ENCODE data around the gene FZD10.

Gene FZD10

DNA sequence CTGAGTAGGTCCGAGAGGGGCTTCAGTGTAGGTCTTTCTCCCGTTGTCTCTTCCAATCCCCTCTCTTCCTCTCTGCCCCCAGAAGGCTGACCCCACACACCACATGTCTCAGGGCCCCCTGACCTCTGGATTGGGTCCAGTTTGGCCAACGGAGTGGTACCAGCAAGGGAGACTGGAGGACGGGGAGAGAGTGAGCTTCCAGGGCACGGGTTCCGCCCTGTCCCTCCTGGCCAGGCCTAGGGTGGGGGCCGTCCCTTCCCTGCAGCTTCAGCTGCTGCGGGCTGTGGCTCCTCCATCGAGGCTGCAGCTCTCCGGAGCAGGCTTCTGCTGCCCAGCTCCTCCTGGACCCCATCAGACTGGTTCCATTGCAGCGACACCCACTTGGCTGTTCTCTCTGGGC, 17.4 kb downstream of the FZD10 start:
- no peak for DNase-seq (ENCODE audit: low spot score)

DNA sequence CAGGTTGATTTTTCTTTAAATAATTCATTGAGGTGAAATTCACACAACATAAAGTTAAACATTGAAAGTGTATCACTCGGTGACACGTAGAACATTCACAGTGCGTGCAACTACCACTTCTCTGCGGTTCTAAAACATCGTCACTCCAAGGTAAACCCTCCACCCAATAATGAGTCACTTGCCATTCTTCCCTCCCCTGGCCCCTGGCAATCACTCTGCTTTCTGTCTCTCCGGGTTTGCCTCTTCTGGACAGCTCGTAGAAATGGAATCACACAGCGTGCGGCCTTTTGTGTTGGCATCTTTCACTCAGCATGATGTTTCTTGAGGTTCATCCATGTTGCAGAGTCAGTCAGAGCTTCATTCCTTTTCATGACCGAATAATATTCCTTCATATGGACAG, 18.9 kb downstream of the FZD10 start:
- DNase-seq (ENCODE audit: low spot score), result no peak

DNA sequence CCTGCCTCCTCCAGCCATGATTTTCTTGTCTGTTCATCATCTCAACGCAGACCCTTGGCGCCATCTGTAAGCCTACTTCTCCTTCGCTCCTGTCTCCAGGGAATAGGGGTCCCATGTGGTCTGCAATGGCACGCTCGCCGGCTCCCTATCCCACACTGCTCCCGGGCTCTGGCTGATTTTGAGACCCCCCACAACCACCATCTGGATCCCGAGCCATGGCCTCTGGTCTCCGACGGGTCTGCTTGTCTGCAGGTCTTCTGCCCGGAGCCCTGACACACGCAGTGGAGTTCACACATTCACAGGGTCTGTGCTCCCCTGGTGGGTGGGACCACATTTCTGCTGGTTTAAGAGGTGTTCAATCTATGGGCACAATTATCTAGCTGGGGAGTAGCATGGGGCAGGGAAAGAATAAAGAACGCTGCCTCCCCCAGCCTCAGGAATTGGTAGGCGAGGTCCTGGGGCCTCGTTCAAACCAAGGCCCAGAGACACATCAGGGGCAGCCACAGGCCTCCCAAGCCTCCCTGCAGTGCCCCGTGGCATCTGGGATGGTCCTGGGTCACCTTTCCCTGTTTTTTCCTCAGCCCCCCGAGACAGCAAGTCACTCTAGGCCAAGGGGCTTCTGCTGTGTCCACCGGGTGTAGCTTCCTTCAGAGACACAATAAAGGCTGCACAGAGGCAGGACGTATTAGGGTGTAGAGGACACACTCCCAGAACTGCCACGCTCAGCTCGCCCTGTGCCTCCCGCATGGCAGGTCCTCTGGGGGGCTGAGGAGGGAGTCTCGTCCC, 21.5 kb downstream of the FZD10 start:
- DNase-seq (ENCODE audit: low spot score), result no peak

DNA sequence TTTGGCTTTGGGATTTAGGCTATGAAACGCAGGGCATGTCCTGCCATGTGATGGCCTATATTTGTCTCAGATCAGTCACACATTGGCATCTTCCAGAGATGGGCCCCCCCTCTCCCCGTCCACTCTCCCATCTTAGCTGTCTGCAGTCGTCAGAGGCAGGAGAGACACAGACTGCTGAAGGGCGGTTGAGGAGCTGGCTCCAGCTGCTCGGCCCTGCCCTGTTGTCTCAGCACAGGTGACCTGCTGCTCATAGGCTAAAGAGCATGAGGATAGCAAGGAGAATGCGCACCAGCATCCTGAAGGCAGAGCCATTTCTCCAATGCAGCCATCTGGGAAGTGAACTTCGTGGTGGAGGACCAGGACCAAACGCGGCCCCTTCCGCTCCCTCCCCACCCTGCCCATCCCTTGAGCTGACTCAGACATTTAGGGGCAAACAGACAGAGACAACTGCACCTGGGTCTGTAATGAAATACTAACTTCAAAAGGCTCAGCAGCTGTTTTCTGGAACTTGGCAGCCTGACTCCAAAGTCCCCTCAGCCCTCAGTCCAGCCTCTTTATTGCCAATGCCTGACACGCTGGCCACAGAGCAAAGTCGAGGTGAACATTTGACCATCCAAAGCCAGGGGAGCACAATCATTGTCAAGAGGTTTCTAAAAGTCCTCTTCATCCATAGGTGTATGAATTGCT, 22.3 kb downstream of the FZD10 start:
- DNase-seq (ENCODE audit: low spot score), result no peak

DNA sequence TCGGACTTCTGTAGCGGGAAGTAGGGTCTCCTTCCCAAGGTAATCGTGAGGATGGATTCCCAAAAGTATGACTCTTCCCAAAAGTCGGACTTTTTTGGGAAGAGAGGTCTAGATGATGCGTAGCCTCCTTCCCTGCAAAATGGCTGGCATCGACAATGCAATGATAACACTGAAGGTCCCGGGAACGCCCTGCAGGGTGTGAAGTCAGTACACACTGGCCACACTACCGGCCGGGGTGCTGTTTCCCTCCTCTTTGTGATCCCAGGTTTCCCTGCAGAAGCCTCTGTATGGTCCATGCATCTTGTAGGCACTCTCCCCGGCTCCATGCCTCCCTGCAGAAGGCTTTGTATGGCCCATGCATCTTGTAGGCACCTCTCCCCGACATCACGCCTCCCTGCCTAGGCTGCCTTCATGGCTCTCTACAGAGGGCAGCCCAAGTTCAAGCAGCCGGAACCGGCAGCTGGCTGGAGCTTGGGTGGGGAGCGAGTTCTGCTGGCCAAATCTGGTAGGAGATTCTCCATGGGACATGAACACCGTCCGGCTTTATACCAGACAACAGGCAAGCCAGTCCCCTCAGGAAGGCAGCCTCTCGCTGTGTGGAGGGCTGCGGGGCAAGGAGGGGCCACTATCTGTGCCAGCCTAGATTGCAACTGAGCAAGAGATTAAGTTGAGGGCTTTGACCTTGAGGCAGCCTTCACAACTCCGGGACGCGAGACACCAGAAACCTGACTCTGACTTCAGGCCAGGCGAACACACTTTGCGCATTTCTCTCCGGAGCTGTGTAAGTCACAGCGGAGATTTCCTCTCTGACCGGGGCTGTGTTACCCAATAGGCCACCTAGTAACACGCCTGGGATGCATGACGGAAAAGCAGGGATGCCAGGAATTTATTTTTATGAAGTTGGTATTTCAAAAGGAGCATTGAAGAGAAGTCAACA, 23.5 kb downstream of the FZD10 start:
- no peak for DNase-seq (ENCODE audit: low spot score)

DNA sequence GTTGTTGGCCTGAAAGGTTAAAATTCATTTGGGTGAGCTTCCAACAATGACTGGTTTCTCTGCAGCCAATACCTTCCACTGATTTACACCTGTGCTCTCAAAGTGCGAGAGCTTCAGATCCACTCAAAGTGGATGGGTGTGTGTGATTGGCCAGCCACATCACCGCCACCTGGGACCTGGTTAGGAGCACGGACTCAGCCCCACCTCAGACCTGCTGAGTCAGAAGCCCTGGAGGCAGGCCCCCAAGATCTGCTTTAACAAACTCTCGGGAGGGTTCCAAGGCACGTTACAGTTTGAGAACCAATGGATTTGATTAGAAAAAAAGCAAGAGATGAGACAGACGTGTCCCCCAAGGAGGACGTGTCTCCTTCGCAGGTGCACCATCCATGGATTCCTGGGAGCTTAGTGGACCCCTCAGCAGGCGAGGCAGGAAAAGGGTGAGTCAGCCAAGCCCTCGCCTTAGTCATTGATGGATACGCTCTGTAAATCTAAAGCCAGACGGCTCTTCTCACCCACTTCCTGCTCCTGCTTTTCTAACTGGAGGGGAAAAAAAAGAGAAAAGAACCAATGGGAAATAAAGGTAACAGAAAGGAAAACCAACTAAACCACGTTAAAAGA, 24.5 kb downstream of the FZD10 start:
- no peak for DNase-seq (ENCODE audit: low spot score)

DNA sequence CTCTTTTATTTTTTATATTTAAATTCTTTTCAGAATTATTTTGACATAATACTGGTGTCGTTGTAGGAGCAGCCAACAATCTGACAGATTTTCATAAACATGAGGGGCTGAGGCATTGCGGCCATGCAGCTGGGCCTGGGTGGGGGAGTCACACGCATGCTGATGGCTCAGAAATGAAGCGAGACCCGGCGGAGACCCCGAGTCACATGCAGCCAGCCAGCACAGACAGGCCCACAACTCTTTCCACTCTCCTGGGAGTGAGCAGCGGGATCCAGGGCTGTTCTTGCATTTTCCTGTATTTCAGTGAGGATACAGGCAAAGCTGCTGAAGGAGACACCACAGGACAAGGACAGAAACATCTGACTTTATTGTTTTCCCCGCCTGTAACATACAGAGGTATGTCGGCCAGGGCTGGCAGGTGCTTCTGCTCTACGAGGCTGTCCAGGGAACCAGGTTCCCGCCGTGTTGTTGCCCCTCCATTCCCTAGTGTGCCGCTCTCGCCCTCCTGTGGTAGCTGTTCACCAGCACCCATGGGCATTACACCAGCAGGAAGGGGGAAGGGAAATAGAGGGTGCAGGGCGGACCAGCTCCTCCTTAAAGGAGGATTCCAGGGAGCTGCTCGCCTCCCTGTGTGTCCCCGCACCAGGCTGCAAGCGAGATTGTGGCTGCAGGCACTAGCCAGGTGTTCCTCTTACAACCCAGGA, 30.5 kb downstream of the FZD10 start:
- no peak for DNase-seq (ENCODE audit: low spot score)

DNA sequence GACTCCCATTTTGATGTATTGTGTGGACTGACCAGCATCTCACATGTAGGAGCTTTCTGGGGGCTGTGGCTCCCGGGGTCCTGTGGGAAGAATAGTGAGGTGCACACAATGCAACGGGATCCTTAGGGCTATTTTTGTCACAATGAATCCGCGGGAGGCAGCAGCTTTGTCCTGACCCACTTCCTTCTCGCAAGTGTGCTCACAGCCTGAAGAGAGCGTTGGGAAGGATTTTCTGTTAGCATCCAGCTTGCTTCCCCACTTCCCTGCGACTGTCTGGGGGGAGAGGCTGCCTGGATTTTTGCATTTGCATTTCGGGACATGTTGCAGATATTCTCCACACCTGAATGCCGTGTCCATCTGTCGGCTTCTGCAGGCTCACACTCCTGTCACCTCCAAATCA, 31.9 kb downstream of the FZD10 start:
- no peak for DNase-seq (ENCODE audit: low spot score)

DNA sequence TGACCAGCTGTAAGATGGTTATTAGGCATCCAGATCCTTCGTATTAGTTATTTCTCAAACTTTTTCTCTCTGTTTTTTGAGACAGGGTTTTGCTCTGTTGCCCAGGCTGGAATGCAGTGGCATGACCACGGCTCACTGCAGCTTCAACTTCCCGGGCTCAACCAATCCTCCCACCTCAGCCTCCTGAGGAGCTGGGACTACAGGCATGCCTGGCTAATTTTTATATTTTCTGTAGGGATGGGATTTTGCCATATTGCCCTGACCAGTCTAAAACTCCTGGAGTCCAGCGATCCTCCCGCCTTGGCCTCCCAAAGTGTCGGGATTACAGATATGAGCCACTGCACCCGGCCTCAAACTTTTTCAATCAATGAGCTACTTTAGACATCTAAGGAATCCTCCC, 33.1 kb downstream of the FZD10 start:
- no peak for DNase-seq (ENCODE audit: low spot score)

DNA sequence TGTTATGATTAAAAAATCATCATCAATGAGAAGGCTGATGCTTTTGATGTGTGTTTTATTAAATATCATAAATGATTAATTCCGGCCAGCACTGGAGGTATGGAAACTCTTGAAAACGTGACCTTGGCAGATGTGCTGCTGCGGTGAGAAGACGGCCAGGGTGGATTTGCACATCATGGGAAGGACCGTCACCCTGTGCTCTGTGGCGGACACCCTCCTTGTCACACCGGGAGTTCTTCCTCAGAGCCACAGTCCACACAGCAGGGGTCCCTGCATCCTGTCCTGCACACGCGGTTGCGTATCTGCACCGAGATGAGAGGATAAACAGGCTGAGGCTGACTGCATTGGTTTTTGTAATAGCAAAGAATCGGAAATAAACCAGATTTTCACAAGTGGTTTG, 33.5 kb downstream of the FZD10 start:
- no peak for DNase-seq (ENCODE audit: low spot score)

DNA sequence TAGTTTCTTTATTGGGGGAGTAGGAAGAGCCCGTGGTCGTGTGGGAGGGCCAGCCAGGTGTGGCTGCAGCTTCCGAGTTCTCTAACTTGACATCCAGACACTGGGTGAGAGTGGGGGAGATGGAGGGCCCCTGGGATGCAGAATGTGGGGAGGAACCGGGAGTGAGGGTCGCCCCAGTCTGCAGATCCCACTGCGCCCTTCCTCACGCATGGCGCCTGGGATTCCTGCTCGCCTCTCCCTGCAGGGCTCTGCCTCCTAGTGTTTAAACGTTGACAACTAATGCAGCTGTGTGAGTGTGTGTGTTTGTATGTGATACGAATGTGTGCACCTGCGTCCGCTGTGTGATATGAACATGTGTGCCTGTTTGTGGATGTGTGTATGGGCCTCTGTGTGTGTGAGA, 34.6 kb downstream of the FZD10 start:
- no peak for DNase-seq (ENCODE audit: low spot score)

DNA sequence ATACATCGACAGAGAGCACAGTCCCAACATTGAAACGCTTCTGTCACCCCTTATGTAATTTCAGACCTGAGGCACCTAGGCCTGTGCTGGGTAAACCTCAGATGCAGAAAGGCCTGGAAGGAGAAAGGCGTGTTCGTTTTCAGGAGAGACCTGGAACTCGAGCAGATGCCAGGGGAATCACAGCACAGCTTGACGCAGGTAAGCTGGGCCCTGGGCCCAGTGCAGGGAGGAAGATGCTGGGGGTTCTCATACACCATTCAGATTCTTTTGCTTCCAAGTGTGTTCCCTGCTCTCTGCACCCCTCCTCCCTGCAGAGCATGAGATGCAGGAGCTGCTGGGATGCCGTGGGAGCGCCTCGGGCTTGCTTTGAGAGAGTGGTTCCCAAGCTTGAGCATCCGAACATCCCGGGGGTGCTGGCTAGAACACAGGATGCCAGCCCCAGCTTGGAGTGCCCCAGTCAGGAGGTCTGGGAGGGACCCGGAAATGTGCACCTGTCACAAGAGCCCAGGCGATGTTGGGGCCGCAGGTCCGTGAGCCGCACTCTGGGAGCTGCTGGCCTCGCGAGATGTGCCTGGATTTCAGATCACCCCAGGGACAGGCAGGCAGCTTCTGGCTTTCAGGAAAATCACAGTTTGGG, 35.9 kb downstream of the FZD10 start:
- no peak for DNase-seq (ENCODE audit: low spot score)

DNA sequence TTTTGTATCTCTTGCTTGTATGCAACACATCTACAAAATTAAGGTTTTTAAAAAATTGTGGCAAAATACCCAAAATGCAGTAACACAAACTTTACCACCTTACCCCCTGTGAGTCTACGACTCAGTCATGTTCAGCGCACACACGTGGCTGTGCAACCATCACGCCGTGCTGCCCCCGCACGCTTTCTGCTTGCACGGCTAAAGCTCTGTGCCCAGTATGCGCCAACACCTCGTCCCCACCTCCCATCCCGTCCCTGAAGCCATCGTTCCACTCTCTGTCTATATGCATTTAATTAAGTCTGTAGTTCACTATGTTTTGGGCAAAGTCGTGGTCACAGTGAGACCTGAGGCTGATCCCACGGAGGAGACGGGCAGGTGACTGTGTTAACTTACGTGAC, 36.4 kb downstream of the FZD10 start:
- no peak for DNase-seq (ENCODE audit: low spot score)

DNA sequence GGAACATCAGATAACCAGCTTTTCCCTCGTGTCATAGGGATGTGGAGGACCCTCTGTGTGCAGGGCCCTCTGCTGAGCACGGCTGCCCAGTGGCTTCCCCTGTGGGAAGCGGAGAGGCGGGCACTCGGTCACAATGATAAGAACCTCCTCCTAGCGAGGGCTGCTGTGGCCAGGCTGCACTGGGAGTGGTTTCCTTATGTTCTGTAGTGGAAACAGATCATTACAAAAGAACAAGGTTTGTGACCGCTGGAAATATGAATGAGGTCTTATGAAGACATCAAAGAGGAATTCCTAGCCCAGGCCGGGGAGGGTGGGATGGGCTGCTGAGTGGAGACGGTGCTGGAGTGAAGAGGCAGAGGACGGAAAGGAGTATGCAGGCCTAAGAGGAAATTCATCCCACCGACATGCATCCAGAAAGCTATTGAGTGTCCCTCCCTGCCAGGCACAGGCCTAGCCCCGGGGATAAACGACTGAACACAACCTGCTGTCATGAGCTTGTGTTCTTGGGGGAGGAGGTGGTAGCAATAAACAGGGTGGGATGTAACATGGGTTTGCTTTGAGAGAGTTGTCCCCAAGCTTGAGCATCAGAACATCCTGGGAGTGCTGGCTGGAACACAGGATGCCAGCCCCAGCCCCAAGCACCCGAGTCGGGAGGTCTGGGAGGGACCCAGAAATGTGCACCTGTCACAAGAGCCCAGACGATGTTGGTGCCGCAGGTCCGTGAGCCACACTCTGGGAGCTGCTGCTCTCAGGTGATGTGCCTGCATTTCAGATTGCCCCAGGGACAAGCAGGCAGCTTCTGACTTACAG, 37.5 kb downstream of the FZD10 start:
- DNase-seq (ENCODE audit: low spot score), result no peak

DNA sequence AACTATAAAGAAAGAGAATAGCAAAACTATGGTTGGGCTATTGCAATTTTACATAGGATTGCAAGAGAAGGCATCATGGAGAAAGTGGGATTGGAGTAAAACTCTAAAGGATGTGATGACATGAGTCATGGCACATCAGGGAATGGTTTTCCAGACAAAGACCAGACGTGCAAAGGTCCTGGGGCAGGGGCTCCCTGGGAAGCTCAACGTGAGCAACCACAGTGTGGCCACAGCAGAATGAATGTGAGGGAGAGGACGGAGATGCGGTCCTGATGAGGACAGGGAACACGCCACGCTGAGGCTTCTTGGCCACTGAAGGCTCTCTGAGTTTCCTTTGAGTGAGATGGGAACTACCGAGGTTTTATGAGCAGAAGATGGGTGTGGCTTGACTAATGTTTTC, 38.2 kb downstream of the FZD10 start:
- DNase-seq (ENCODE audit: low spot score), result no peak

DNA sequence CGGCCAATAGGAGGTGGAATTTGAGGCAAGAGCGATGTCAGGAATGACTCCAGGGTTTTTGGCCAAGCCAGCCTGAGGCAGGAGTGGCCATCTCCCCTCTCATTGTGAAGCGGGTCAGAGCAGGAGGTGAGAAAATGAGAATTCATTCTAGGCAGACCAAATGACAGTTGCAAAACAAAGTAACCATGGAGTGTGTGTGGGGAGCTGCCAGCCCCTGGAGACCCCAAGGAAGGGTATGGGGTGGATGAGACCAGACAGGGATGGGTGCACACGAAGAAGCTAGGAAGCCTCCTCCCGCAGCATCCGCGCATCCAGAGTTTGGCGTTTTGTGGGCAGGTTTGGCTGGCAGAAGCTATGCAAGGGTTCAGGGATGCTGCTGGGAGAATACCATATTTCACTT, 38.8 kb downstream of the FZD10 start:
- no peak for DNase-seq (ENCODE audit: low spot score)

DNA sequence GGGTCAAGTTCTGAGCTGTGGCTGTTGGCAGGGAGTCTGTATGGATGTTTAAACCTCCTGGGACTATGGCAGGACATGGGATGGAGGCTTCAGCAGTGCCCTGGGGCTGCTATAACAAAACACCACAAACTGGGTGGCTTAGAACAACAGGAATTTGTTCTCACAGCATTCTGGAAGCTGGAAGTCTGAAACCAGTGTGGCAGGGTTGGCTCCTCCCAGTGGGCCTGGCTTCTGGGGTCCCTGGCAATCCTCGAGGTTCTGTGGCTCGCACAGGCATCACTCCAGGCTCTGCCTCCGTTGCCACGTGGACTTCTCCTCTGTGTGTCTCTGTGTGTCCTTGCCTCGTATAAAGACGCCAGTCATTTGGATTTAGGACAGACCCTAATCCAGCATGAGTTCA, 39.9 kb downstream of the FZD10 start:
- DNase-seq (ENCODE audit: low spot score), result no peak

DNA sequence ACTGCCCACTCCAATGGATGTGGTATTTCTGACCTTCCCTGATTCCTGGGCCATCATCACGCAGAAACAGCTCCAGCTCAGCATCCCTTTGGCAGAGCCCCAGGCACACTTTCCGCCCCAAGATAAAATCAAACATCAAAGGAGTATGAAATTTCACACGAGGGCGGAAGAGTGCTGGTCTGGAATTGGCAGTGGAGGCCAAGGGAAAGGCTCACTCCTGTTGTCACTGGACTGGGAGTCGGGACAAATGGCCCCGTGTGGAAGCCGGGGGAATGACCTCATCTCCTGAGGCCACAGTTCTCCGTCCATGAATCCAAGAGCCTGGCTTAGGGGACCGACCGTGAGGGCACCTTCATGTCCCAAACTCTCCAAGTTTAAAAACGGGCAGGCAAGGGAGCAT, 40.9 kb downstream of the FZD10 start:
- no peak for DNase-seq (ENCODE audit: low spot score)

DNA sequence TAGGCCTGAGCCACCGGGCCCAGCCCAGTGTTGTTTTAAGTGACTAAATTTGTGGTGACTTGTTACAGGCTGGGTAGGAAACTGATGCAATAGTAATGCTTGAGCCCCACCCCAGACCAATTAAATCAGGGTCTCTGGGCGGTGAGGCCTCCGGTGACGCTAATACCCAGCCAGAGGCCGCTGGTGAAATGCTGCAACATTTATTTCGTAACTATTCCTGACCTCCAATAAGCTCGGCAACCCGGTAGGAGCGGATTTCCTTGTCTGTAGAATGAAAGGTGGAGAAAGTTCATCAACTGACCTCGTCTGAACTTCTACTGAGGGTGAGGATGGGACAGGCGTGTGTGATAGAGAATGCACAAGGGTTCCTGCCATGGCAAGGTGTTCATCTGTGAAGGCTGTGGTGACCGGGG, 42.3 kb downstream of the FZD10 start:
- DNase-seq (ENCODE audit: low spot score), result no peak

DNA sequence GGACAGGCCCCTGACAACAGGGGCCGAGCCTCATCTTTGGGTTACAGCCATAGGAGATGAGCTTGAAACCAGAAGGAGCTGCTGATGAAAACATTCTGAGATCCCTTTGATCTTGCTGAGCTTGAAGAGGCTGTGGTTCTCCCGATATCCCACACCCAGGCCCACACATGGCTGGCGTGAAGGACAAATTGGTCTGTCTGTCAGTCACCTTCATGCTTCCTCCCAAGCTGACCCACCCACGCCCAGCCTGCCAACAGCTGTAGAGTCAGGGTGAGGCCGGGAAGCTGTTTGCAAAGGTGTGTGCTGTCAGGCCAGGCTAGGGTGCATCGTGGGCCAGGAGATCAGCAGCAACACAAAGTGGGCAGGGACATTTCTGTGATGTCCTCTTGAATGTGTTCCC, 43.2 kb downstream of the FZD10 start:
- no peak for DNase-seq (ENCODE audit: low spot score)

Data from HuH-7 (cell line).